ENCODE results near the gene UBE2I.

The UBE2I gene

DNA sequence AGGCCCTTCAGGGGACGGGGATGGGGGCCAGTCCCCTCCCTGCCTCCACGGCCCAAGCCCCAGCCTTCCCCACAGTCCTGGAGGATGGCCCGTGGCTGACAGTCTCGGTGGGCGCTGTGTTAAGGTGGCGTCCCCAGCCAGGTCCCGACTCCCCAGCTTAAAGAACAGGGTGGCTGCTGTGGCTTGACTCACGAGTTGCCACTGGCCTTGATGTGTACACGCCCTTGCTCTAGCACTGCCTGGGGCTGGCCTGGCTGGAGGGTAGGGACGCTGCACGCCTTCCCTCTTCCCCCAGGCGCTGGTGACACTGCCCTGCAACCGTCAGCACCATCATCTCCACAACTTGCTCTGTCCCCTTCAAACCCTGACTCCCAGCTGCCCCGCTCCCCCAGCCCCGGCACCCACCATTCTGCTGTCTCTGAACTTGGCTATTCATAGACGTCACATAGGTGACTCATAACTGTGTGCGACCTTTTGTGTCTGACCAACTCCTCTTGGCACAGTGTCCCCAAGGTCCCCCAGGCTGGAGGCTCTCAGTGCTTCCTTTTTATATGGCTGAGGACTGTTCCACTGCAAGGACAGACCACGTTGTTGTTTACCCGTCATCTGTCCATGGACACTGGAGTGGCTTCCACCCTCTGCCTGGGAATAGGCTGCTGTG lies 48.6 kb downstream of the UBE2I start:
- DNase-seq (ENCODE audit: low read depth, low spot score) = peak; percentile 27

DNA sequence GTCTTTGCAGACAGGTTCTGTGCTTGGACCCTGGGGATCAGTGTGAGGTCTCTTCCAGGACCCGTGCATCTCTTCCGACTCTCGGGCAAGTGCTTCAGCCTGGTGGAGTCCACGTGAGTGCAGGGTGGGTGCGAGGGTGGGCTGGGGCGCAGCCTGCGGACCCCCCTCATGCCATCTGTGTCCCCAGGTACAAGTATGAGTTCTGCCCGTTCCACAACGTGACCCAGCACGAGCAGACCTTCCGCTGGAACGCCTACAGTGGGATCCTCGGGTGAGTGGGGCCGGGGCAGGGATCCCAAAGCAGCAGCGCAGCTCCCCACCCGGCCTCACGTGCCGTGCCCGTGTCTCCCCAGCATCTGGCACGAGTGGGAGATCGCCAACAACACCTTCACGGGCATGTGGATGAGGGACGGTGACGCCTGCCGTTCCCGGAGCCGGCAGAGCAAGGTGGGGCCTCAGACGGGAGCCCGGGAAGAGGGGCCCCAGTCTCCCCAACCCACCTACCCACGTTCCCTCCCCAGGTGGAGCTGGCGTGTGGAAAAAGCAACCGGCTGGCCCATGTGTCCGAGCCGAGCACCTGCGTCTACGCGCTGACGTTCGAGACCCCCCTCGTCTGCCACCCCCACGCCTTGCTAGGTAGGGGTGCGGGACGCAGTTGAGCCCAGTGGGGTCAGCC lies 52.4 kb downstream of the UBE2I start:
- no peak for DNase-seq (ENCODE audit: low read depth, low spot score)

DNA sequence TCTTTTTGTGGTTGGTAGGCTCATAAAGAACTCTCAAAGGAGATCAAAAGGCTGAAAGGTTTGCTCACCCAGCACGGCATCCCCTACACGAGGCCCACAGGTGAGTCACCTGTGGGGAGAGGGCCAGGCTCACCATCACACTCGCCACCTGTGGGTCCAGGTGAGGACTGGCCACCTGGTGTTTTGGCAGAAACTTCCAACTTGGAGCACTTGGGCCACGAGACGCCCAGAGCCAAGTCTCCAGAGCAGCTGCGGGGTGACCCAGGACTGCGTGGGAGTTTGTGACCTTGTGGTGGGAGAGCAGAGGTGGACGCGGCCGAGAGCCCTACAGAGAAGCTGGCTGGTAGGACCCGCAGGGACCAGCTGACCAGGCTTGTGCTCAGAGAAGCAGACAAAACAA lies 53.4 kb downstream of the UBE2I start:
- no peak for DNase-seq (ENCODE audit: low read depth, low spot score)

DNA sequence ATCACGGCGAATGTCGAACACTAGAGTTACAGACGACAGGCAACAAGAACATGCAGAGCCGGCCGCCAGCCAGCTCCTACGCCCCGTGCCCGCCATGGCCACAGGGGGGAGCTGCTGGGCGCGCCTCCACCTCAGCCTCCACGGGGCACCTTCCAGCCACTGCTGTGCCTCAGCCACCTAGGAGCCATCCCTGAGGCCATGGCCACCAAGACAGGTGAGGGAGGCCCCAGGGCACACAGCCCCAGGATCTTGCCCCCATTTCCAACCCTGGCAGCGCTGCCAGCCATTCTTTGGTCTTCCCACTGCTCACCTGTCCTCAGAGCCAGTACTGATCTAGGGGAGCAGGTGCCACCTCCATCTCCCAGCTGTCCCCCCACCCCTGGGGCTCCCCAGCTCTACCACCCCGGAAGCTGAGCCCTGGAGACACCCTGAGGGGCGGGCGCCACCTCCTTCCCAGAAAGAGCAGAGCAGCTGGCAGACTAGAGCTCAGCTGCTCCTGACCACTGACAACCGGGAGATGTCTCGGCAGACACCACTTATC lies 54.1 kb downstream of the UBE2I start:
- peak; percentile 66 for DNase-seq (ENCODE audit: low read depth, low spot score)

DNA sequence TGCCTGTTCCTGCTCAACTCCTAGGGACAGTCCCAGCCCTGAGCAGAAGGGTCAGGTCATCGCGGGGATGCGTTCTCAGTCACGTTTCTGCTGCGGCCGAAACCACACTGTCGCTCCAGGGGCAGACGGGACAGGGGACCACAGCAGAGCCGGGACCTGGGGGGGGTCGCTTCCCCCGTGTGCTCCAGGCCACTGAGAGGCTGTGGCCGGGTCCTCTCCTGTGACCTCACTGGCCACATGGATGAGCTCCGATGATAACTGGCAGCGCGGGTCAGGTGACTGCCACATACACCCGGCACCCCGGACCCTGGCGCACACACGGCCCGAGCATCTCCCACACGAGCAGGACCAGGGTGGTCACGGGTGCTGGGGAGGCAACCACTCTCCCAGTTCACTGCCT lies 55.1 kb downstream of the UBE2I start:
- no peak for DNase-seq (ENCODE audit: low read depth, low spot score)

DNA sequence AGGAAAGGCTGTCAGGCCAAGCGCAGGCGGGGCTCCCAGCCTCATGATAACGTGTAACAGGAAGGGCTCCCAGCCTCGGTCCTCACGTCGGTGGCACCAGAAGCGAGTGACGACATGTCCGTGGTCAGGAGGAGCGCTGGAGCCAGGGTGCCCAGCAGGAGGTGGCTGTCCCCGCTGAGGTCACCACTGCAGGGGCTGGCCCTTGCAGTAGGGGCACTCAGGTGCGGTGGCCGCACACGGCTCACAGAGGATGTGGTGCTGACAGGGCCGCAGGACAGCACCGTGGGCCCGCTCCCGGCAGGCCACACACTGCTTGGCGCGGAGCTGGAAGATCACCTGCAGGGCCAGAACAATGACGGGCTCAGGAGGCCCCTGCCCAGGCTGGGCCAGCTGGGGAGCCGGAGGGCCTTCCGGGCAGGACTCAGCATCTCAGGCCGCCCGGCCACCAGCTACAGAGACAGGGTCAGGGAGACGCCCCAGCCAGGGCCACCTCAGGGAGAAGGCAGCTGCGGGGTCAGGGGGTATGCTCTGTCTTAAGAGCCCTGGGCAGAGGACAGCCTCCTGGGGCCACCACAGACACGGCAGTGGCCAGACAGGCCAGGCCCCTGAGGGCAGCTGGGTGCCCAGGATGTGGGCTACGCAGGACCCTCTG lies 56.8 kb downstream of the UBE2I start:
- DNase-seq (ENCODE audit: low read depth, low spot score) = no peak

DNA sequence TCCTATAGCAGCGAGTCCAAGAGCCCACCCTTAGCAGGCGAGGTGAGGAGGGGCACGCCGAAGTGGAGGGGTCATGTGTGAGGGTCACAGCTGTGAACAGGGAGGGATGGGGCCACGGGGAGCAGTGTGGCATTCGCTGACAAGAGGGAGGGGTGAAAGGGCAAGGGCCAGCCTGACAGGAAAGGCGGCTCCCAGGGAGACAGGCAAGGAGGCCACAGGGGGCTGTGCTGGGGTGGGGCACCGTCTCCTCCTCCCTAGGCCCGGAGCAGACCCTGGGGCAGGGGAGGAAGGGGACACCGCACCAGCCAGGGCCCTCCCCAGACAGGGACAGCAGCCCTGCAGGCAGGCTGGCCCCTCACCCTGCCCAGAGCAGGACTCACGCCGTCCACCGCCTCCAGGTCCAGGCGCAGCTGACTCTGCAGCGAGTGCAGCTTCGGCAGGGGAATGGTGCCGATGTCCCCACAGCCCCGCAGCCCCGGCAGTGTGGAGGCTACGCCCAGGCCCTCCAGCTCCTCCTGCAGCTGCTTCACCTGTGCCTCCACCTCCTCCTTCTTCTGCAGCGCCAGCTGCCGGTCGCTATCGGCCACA lies 57.4 kb downstream of the UBE2I start:
- no peak for DNase-seq (ENCODE audit: low read depth, low spot score)

DNA sequence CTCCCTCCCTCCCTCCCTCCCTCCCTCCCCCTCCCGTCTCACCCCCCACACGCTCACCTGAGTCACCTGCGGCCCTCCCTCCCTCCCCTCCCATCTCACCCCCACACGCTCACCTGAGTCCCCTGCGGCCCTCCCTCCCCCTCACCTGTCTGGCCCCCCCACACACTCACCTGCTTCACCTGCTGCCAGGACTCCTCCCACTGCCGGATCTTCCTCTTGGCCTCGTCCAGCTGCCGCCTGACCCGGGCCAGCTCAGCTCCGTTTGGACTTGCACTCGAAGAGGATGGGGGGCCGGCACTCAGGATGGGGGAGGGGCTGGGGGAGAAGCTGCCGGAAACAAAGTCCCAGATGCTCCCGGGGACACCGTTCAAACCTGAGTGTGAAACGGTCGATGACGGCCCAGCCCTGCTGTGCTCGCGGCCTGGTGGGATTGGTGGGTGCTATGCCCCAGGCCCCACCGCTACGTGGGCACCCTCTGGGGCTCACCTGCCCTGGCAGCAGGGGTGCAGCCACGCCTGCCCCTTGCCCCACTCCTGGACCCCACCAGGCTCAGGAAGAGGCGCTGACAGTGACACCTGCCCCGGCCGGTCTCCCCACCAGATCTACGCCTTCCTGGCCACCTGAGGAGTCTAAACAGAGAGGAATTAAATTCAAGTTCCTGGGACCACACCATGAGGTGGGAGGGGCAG lies 58.2 kb downstream of the UBE2I start:
- no peak for DNase-seq (ENCODE audit: low read depth, low spot score)

DNA sequence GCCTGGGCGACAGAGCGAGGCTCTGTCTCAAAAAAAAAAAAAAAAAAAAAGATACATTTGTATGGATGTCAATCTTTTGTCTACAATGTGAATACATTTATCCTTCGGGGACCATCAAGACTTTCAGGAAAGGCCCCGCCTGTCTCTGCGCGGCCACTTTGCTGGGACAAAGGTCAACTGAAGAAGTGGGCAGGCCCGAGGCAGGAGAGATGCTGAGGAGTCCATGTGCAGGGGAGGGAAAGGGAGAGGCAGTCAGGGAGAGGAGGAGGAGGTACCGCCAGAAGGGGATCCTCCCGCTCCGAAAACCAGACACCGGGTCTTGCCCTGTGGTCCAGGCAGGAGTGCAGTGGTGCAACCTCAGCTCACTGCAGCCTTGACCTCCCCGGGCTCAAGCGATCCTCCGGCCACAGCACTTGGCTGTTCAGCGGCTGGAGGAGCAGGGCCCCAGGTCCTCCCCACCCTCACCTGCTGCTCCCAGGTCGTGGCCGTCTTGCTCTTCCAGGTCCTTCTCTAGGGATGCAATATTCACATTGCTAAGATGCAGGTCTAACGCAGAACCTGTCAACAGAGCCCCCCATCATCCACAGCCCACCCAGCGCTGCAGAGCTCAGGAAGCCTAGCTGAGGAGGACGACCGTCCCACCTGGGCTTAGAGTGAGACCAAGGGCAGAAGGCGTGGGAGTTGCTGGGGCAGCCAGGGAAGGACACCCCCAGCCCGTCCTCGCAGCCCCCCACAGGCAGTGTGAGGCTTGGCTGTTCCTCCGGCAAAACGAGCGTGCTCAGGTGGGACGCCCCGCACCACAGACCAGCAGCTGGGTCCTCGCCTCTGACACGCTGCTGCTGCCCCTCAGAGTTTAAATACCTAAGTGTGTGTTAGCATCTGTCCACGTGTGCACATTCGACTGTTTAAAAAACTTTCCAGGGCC lies 61.9 kb downstream of the UBE2I start:
- DNase-seq (ENCODE audit: low read depth, low spot score) = no peak

DNA sequence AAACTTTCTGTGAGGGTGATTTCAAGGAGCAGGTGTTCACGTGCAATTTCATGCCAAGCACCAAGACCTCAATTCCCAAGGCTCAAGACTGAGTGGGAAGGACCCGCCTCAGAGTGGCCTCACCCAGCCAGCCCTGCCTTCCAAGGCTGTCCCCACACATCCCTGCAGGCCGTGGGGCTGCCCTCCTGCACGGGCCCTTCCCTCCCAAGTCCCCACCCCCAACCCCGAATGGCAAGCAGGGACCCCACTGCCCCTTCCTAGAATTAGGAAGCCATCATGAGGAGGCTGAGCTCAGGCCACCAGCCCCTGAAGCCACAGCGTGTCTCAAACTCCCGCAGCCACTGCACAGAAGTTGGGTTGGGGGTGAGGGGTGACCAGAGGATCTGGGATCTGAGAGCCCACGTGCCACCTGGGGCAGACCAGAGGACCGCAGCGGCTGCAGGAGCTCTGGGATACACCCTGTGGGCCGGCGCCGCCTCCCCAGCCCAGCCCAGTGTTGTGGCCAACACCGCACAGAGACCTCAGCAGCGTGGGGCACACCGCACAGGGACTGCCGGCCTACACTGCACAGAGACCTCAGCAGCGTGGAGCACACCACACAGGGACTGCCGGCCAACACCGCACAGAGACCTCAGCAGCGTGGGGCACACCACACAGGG lies 63.0 kb downstream of the UBE2I start:
- no peak for DNase-seq (ENCODE audit: low read depth, low spot score)

DNA sequence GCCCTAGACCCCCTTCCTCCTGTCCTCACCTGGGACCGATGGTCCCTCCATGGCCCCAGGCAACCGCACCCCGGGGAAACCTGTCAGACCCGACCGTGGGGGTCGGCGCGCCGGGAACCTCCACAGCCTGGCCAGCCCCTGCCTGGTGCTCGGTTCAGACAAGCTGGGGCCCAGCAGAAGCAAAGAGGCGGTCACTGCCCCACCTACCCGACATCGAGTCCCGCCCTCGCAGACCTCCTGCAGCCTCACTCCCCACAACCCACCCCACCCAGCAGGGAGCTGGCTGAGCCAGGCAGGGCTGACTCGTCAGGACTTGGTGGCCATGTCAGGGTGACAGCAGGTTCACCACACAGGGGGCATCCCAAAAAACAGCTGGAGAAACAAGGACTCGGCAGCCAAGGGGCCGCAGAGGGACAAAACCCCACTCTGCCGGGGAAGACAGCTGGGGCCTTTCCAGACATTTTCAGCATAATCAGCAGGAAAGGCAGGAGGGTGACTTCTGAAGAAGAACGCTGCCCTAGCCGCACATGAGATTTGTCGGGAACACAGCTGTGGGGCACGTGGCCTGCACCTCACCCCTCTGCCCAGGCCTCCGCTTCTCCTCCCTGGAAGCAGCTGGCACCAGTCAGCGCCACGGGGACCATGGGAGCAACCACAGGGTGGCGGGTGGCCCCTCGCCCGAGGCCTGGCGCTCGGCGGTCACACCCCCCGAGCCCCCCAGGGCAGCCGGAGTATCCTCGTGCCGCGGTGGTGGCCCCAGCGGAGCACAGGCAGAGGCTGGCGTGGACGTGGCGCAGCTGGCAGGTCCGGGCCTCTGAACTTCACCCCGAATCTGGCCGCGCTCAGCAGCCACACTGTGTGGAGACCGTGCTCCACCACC lies 65.2 kb downstream of the UBE2I start:
- DNase-seq (ENCODE audit: low read depth, low spot score) = no peak

DNA sequence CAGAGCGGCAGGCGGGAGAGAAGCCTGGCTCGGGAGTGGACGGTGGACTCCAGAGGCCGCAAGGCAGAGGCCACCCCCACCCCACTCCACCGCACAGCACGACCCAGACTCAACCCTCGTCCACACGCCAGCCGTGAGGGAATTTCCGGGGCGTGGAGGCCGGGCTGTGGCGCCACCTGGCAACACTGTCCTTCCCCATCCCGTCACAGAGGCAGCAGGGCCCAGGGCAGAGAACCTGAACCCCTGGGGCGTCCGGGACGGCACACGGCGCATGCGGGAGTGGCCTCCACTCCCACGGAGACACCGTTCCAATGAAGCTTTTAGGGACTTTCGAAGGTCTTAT lies 65.8 kb downstream of the UBE2I start:
- DNase-seq (ENCODE audit: low read depth, low spot score) = no peak

DNA sequence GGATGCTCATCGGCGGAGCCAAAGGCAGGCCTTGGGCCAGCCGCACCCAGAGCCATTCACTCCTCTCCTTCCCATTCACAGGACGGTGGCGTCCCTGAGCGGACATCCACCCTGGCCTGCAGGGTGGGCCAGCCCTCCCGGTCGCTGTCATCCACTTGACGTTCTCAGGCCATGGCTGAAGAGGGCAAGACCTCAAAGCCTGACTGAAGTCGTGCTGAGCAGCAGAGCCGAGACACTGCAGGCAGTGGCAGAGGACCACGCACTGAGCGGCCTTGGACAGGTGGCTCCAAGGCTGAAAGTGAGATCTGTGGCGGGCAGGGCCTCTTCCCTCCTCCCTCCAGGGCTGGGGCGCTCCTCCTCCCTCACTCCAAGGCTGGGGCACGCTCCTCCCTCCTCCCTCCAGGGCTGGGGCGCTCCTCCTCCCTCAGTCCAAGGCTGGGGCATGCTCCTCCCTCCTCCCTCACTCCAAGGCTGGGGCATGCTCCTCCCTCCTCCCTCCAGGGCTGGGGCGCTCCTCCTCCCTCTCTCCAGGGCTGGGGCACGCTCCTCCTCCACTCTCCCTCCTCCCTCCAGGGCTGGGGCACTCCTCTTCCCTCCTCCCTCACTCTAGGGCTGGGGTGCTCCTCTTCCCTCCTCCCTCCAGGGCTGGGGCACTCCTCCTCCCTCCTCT lies 66.4 kb downstream of the UBE2I start:
- no peak for DNase-seq (ENCODE audit: low read depth, low spot score)

All from astrocyte of the hippocampus (primary cell).